Kidney epithelial cell (primary cell): ENCODE measurements around the gene AGPS. TPM values are rescaled to one million over a fixed set of nuclear protein-coding genes. Genes with fewer than 3 reads are reported as not detected.

Experiments
- DNase-seq: peaks from one replicate; pipeline ENCODE4 v3.0.0-alpha.2; 2010; ENCODE audit warnings: low read depth
- H3K27me3 ChIP-seq: 2 replicates; pipeline ENCODE4 v1.6.0; 2011; ENCODE audit warnings: low read length; ENCODE audit not compliant: control insufficient read depth, insufficient read depth
- H3K36me3 ChIP-seq: 2 replicates; pipeline ENCODE4 v1.5.1; 2011; ENCODE audit warnings: low read length; ENCODE audit not compliant: control insufficient read depth, insufficient read depth
- H3K4me3 ChIP-seq: 2 replicates; pipeline ENCODE4 v1.5.1; 2011; ENCODE audit warnings: low read depth, mild to moderate bottlenecking, control low read depth, low read length
- total RNA-seq: library from RNA; depleted of rRNA; stranded (reverse); fragments of >200 nt; gene quantifications from 2 replicates; pipeline ENCODE4 v1.2.3, GENCODE V29; 2015
- TF ChIP-seq, protein P1 (sequence below): IDR thresholded peaks from 2 replicates; pipeline ENCODE4 v1.5.1; 2011; ENCODE audit warnings: mild to moderate bottlenecking, moderate library complexity, low read length, control low read depth, inconsistent platforms; ENCODE audit not compliant: insufficient read depth, poor library complexity, severe bottlenecking

The AGPS gene
- total RNA-seq, 1 donor from 2014 or later, result 26.1 TPM

DNA sequence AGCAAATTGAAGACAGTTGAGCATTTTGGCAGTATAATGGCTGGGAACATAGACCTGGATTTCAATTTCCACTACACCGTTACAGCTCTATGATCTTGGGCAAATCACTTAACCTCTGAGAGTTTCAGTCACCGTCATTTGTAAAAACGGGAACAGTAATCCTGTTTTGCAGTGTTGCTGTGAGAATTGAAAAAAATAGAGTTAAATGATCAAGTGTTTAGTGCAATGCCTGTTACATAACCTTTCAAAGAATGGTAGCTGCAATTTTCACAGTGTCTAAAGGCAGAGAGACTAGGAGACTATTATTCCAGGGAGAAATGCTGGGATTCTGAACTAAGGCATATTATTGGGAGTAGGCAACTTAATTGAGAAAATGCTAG, 2.0 kb downstream of the AGPS start:
- no peaks in the 10 kb centered on the region for H3K27me3 ChIP-seq
- no peaks in the 10 kb centered on the region for H3K36me3 ChIP-seq
- no peak for DNase-seq
- TF ChIP-seq, protein P1, sequence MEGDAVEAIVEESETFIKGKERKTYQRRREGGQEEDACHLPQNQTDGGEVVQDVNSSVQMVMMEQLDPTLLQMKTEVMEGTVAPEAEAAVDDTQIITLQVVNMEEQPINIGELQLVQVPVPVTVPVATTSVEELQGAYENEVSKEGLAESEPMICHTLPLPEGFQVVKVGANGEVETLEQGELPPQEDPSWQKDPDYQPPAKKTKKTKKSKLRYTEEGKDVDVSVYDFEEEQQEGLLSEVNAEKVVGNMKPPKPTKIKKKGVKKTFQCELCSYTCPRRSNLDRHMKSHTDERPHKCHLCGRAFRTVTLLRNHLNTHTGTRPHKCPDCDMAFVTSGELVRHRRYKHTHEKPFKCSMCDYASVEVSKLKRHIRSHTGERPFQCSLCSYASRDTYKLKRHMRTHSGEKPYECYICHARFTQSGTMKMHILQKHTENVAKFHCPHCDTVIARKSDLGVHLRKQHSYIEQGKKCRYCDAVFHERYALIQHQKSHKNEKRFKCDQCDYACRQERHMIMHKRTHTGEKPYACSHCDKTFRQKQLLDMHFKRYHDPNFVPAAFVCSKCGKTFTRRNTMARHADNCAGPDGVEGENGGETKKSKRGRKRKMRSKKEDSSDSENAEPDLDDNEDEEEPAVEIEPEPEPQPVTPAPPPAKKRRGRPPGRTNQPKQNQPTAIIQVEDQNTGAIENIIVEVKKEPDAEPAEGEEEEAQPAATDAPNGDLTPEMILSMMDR, result no peak
- no peak overlapping the region for H3K4me3 ChIP-seq

DNA sequence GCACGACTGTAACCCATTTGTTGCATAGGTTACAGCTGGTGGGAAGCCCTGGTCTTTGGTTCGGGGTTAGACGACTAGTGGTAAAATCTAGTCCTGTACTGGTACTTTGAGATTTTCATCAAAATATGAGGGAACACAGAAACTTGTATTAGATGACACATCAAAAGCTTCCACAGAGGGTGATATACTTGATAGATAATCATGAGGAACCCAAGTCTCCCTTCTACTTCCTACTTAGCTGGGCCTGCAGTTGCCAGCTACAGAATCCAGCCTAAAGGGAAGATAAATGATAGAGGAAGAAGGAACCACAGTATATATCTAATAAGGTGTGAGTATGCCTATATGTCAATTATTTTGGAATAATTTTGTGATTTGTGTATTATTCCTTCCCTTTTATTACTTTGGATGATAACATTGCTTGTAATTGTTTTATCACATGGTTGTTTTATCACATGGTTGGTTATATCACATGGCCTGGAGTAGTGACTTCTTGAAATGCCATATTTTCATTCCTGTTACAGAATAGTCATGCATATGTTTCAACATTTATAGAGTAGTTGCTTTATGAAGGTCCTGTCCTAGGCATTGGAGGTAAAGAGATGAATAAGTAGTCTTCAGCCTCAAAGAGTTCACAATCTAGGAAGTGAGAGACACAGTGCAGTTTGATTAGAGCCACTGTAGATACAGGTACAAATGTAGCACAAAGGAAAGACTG, 2.9 kb downstream of the AGPS start:
- Histone ChIP-seq H3K36me3 (no peaks in the 10 kb centered on the region), H3K27me3 (no peaks in the 10 kb centered on the region), H3K4me3 (no peak overlapping the region)
- TF ChIP-seq, protein P1, result no peak
- no peak for DNase-seq

DNA sequence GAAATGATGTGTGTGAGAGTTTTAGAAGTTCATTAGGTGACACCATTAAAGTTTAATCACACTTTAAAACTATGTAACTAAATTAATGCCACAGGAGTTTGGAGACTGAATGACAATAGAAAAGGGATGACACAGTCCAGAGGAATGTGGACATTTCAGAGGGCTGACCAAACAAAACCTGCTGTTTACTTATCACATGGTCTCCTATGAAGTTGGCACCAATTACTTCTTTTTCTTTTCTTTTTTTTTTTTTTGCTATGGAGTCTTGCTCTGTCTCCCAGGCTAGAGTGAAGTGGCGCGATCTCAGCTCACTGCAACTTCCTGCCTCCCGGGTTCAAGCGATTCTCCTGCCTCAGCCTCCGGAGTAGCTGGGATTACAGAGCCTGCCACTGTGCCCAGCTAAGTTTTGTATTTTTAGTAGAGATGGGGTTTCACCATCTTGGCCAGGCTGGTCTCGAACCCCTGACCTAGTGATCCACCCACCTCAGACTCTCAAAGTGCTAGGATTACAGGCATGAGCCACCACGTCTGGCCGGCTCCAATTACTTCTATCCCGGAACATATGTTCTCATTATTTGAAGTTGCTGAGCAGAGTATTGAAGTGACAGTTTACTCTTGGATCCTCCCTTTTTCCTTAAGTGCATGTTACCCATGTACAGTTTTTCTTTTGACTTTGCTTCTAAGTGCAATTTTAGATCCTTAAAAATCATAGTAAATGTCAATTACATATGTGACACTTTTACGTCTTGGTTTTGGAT, 4.3 kb downstream of the AGPS start:
- TF ChIP-seq, protein P1, result no peak
- peak; percentile 67 for DNase-seq
- Histone ChIP-seq H3K36me3 (no peaks in the 10 kb centered on the region), H3K4me3 (no peak overlapping the region), H3K27me3 (no peaks in the 10 kb centered on the region)

DNA sequence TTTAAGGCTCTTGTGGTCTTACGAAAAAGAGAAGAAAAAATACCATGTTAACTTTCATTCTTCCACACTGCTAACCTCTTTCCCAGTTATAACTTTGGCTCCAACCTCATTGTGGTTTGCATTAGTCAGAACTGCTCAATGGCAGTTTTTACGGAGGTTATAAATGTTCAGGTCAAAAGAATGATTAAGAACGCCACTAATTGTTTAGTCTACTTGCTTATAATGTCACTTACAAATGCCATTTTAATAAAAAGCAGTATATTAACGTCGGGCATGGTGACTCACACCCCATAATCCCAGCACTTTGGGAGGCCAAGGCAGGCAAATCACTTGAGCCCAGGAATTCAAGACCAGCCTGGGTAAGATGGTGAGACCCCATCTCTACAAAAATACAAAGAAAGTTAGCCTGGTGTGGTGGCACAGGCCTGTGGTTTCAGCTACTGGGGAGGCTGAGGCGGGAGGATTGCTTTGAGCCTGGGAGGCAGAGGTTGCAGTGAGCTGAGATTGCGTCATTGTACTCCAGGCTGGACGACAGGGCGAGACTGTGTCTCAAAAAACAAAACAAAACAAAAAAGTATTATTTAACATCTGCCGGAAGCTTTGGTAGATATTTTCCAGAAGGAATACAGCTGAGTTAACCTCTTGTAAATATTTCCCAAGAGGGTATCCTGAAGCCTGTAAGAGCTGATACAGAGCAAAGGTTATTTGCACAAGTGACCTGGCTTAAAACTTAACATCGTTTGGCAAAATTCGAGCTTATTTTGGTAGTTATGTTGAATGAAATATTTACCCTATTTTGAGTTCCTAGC, 5.1 kb downstream of the AGPS start:
- Histone ChIP-seq H3K4me3 (no peak overlapping the region), H3K36me3 (no peaks in the 10 kb centered on the region), H3K27me3 (no peaks in the 10 kb centered on the region)
- peak; percentile 50 for DNase-seq
- TF ChIP-seq, protein P1, result no peak

DNA sequence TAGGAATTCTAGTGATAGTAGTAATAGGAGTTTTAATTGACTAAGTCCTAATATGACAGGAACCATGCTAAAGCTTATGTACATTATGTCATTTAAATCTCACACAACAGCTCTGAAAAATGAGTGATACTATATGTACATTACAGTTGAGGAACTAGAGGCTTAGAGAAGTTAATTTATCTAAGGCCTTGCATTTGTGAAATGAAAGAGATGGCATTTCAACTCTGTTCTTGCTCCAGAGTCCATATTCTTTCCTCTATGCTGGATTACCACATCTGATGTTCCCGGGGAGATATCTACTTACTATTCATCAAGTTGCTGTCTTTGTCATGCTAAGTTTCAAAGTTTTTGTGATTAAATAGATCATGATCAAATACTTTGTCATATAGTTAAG, 5.7 kb downstream of the AGPS start:
- Histone ChIP-seq H3K27me3 (no peaks in the 10 kb centered on the region), H3K4me3 (no peak overlapping the region), H3K36me3 (no peaks in the 10 kb centered on the region)
- DNase-seq, result no peak
- TF ChIP-seq, protein P1, result no peak
